ENCODE data around the gene TBC1D14. TPM values are rescaled to one million over a fixed set of nuclear protein-coding genes. Genes with fewer than 3 reads are reported as not detected.
"Not testable (repeated sequence)": the region's sequence is repeated elsewhere in the genome, so short reads cannot be mapped to it uniquely, and the experiment has no call there.

The TBC1D14 gene
- total RNA-seq, 2 donors from 2014 or later = 46.7 to 49.9 TPM

GRCh38 chr4:6887591-6888371 lies 21.8 kb upstream of the TBC1D14 start:
- no peaks in the 10 kb centered on the region for H3K9me3 ChIP-seq
- H3K36me3 ChIP-seq = no peaks in the 10 kb centered on the region
- H3K27me3 ChIP-seq (replicated peaks; ENCODE audit: insufficient read depth) = no peaks in the 10 kb centered on the region
- H3K27ac ChIP-seq = no peak overlapping the region
- DNase-seq (ENCODE audit: low spot score) (no peak), ATAC-seq (ENCODE audit: insufficient number of reproducible peaks, low FRiP score, low read depth) (no peak)
- TF ChIP-seq CTCF (IDR thresholded peaks at IDR 0.05) = no peak
- H3K4me1 ChIP-seq (ENCODE audit: control insufficient read depth in 1 of 2, low read depth in 2 of 2) = peaks cover 10 to 22% of the 10 kb centered on the region in 2 donors
- no peak overlapping the region for H3K4me3 ChIP-seq

- H3K36me3 ChIP-seq = no peaks in the 10 kb centered on the region
- ATAC-seq (ENCODE audit: insufficient number of reproducible peaks, low FRiP score, low read depth) (no peak), DNase-seq (ENCODE audit: low spot score) (no peak)
- TF ChIP-seq CTCF (IDR thresholded peaks at IDR 0.05) = no peak
- no peaks in the 10 kb centered on the region for H3K9me3 ChIP-seq
- H3K4me1 ChIP-seq (ENCODE audit: control insufficient read depth in 1 of 2, low read depth in 2 of 2) = peaks cover 10 to 22% of the 10 kb centered on the region in 2 donors
- no peak overlapping the region for H3K27ac ChIP-seq
- no peak overlapping the region for H3K4me3 ChIP-seq
- no peaks in the 10 kb centered on the region for H3K27me3 ChIP-seq (replicated peaks; ENCODE audit: insufficient read depth)
Measured at GRCh38 chr4:6888506-6889071, 21.0 kb upstream of the TBC1D14 start.

- peaks cover 10 to 22% of the 10 kb centered on the region in 2 donors for H3K4me1 ChIP-seq (ENCODE audit: control insufficient read depth in 1 of 2, low read depth in 2 of 2)
- no peak for ATAC-seq (ENCODE audit: insufficient number of reproducible peaks, low FRiP score, low read depth)
- no peak for TF ChIP-seq CTCF (IDR thresholded peaks at IDR 0.05)
- no peaks in the 10 kb centered on the region for H3K27me3 ChIP-seq (replicated peaks; ENCODE audit: insufficient read depth)
- no peak overlapping the region for H3K27ac ChIP-seq
- no peak overlapping the region for H3K4me3 ChIP-seq
- H3K36me3 ChIP-seq = no peaks in the 10 kb centered on the region
- H3K9me3 ChIP-seq = no peaks in the 10 kb centered on the region
- no peak for DNase-seq (ENCODE audit: low spot score)
Measured at GRCh38 chr4:6889101-6889735, 20.4 kb upstream of the TBC1D14 start.

- H3K27ac ChIP-seq = no peak overlapping the region
- no peaks in the 10 kb centered on the region for H3K36me3 ChIP-seq
- ATAC-seq (ENCODE audit: insufficient number of reproducible peaks, low FRiP score, low read depth) (no peak), DNase-seq (ENCODE audit: low spot score) (no peak)
- H3K9me3 ChIP-seq = no peaks in the 10 kb centered on the region
- H3K4me3 ChIP-seq = no peak overlapping the region
- H3K4me1 ChIP-seq (ENCODE audit: control insufficient read depth in 1 of 2, low read depth in 2 of 2) = peaks cover 10 to 22% of the 10 kb centered on the region in 2 donors
- TF ChIP-seq CTCF (IDR thresholded peaks at IDR 0.05) = no peak
- H3K27me3 ChIP-seq (replicated peaks; ENCODE audit: insufficient read depth) = no peaks in the 10 kb centered on the region
Measured at GRCh38 chr4:6889736-6890324, 19.8 kb upstream of the TBC1D14 start.

- DNase-seq (ENCODE audit: low spot score) (no peak), ATAC-seq (ENCODE audit: insufficient number of reproducible peaks, low FRiP score, low read depth) (no peak)
- Histone ChIP-seq H3K36me3 (no peaks in the 10 kb centered on the region), H3K4me1 (ENCODE audit: control insufficient read depth in 1 of 2, low read depth in 2 of 2) (peaks cover 10 to 17% of the 10 kb centered on the region in 2 donors), H3K27me3 (replicated peaks; ENCODE audit: insufficient read depth) (no peaks in the 10 kb centered on the region), H3K4me3 (no peak overlapping the region), H3K9me3 (no peaks in the 10 kb centered on the region), H3K27ac (no peak overlapping the region)
- no peak for TF ChIP-seq CTCF (IDR thresholded peaks at IDR 0.05)
Measured at GRCh38 chr4:6890358-6890757, 19.3 kb upstream of the TBC1D14 start.

- H3K27ac ChIP-seq; DNase-seq (ENCODE audit: low spot score); H3K9me3 ChIP-seq; H3K4me3 ChIP-seq; H3K36me3 ChIP-seq; H3K27me3 ChIP-seq (replicated peaks; ENCODE audit: insufficient read depth); ATAC-seq (ENCODE audit: insufficient number of reproducible peaks, low FRiP score, low read depth): not testable (repeated sequence)
- H3K4me1 ChIP-seq (ENCODE audit: control insufficient read depth in 1 of 2, low read depth in 2 of 2) = peaks cover 8 to 11% of the 10 kb centered on the region in 2 donors
Measured at GRCh38 chr4:6890971-6891370, 18.7 kb upstream of the TBC1D14 start.
